Measurements from ENCODE around the gene CDKN2A. TPM values are rescaled to one million over a fixed set of nuclear protein-coding genes. Genes with fewer than 3 reads are reported as not detected.

Gene CDKN2A
- total RNA-seq, 1 experiment from 2014 or later: 0.57 TPM

- TF ChIP-seq NR3C1 (CRISPR knock-in tag; conservative IDR thresholded peaks at IDR 0.05; ENCODE audit: low read depth) (no peak), E2F1 (CRISPR knock-in tag; IDR thresholded peaks at IDR 0.05) (no peak)
- peaks cover 2% of the 10 kb centered on the region; the same call in 1 of the 2 replicates for H3K27me3 Mint-ChIP-seq (ENCODE audit: low read depth)
- no peak for ATAC-seq
- H3K4me3 Mint-ChIP-seq: no peak overlapping the region
- no peaks in the 10 kb centered on the region for H3K4me1 Mint-ChIP-seq
- ChIA-PET POLR2A (no interaction called here), CTCF (no interaction called here)
- H3K36me3 Mint-ChIP-seq: no peaks in the 10 kb centered on the region; the same call in 1 of the 2 replicates
- no peak for DNase-seq (ENCODE audit: low spot score)
- H3K27ac Mint-ChIP-seq: no peak overlapping the region
- peaks cover 15% of the 10 kb centered on the region for H3K9me3 Mint-ChIP-seq
Observed at GRCh38 chr9:21943464-21943863, 50.7 kb downstream of the CDKN2A start.

GRCh38 chr9:21941337-21941995 is 52.7 kb downstream of the CDKN2A start:
- TF ChIP-seq ZSCAN18 (CRISPR knock-in tag; IDR thresholded peaks at IDR 0.05) (no peak), ZNF263 (CRISPR knock-in tag; IDR thresholded peaks at IDR 0.05; ENCODE audit: low read depth) (no peak), ZNF512 (CRISPR knock-in tag; IDR thresholded peaks at IDR 0.05; ENCODE audit: borderline replicate concordance) (no peak), E2F1 (CRISPR knock-in tag; IDR thresholded peaks at IDR 0.05) (no peak), TEAD4 (CRISPR knock-in tag; IDR thresholded peaks at IDR 0.05) (no peak), RORB (CRISPR knock-in tag; IDR thresholded peaks at IDR 0.05) (no peak), NFYB (CRISPR knock-in tag; conservative IDR thresholded peaks at IDR 0.05; ENCODE audit: low read depth) (no peak), SOX15 (CRISPR knock-in tag; IDR thresholded peaks at IDR 0.05) (no peak), ZNF532 (CRISPR knock-in tag; IDR thresholded peaks at IDR 0.05; ENCODE audit: borderline replicate concordance) (no peak), FOXP4 (CRISPR knock-in tag; IDR thresholded peaks at IDR 0.05) (no peak), GTF2I (CRISPR knock-in tag; conservative IDR thresholded peaks at IDR 0.05) (no peak), ELF4 (CRISPR knock-in tag; IDR thresholded peaks at IDR 0.05; ENCODE audit: low read depth) (no peak), TEAD1 (CRISPR knock-in tag; IDR thresholded peaks at IDR 0.05) (no peak), USF1 (CRISPR knock-in tag; IDR thresholded peaks at IDR 0.05) (no peak), CREM (CRISPR knock-in tag; IDR thresholded peaks at IDR 0.05) (no peak), ATF1 (CRISPR knock-in tag; IDR thresholded peaks at IDR 0.05) (no peak)
- POLR2A ChIA-PET: no interaction called here
- ATAC-seq (no peak), DNase-seq (ENCODE audit: low spot score) (no peak)
- CTCF ChIA-PET: no interaction called here
- H3K9me3 Mint-ChIP-seq: peaks cover 10% of the 10 kb centered on the region
- H3K36me3 Mint-ChIP-seq: no peaks in the 10 kb centered on the region; the same call in 1 of the 2 replicates
- H3K27ac Mint-ChIP-seq: no peak overlapping the region
- no peaks in the 10 kb centered on the region for H3K4me1 Mint-ChIP-seq
- H3K27me3 Mint-ChIP-seq (ENCODE audit: low read depth): peaks cover 4% of the 10 kb centered on the region; the same call in 1 of the 2 replicates
- no peak overlapping the region for H3K4me3 Mint-ChIP-seq

Measured in WTC11 (cell line).